ENCODE results near the gene MARK4.

The MARK4 gene

GRCh38 chr19:45342911-45343310, 91.8 kb downstream of the MARK4 start:
- no peak overlapping the region for H3K27ac ChIP-seq
- no peaks in the 10 kb centered on the region for H3K9me3 ChIP-seq (replicated peaks in 1 of 11)
- no peak overlapping the region for H3K4me2 ChIP-seq
- H3K4me3 ChIP-seq: no peak overlapping the region
- peaks cover 4 to 17% (median 8%) of the 10 kb centered on the region in 10 experiments; a peak in 15 of 20 replicates for H3K4me1 ChIP-seq
- no peak overlapping the region for H3K9ac ChIP-seq
- peaks cover 0 to 5% (median 0%) of the 10 kb centered on the region in 11 experiments; a peak in 2 of 22 replicates for H4K20me1 ChIP-seq
- peaks cover 14 to 32% (median 23%) of the 10 kb centered on the region in 11 experiments for H3K27me3 ChIP-seq
- TF ChIP-seq Cebpa-rat (IDR thresholded peaks at IDR 0.05): no peak
- no peaks in the 10 kb centered on the region for H3K36me3 ChIP-seq

GRCh38 chr19:45344621-45345505, 93.8 kb downstream of the MARK4 start:
- Histone ChIP-seq H3K4me1 (peaks cover 4 to 9% (median 8%) of the 10 kb centered on the region in 10 experiments; a peak in 15 of 20 replicates), H3K27ac (no peak overlapping the region), H4K20me1 (peaks cover 0 to 15% (median 0%) of the 10 kb centered on the region in 11 experiments; a peak in 2 of 22 replicates), H3K4me2 (no peak overlapping the region), H3K9ac (no peak overlapping the region), H3K9me3 (replicated peaks in 1 of 11) (no peaks in the 10 kb centered on the region), H3K36me3 (peaks cover 0 to 7% (median 0%) of the 10 kb centered on the region in 11 experiments; a peak in 2 of 22 replicates), H3K27me3 (peaks cover 14 to 30% (median 23%) of the 10 kb centered on the region in 11 experiments), H3K4me3 (no peak overlapping the region)
- TF ChIP-seq Cebpa-rat (IDR thresholded peaks at IDR 0.05): no peak

- Histone ChIP-seq H3K4me1 (peaks cover 2 to 6% (median 4%) of the 10 kb centered on the region in 10 experiments; a peak in 15 of 20 replicates), H3K36me3 (peaks cover 0 to 13% (median 3%) of the 10 kb centered on the region in 11 experiments; a peak in 6 of 22 replicates), H3K4me3 (no peak overlapping the region), H3K27ac (no peak overlapping the region), H3K9ac (no peak overlapping the region), H3K4me2 (no peak overlapping the region), H3K9me3 (replicated peaks in 1 of 11) (no peaks in the 10 kb centered on the region), H3K27me3 (peaks cover 9 to 24% (median 17%) of the 10 kb centered on the region in 11 experiments), H4K20me1 (peaks cover 0 to 15% (median 0%) of the 10 kb centered on the region in 11 experiments; a peak in 2 of 22 replicates)
- no peak for TF ChIP-seq Cebpa-rat (IDR thresholded peaks at IDR 0.05)
Measured at GRCh38 chr19:45345506-45345860, 94.4 kb downstream of the MARK4 start.

DNA sequence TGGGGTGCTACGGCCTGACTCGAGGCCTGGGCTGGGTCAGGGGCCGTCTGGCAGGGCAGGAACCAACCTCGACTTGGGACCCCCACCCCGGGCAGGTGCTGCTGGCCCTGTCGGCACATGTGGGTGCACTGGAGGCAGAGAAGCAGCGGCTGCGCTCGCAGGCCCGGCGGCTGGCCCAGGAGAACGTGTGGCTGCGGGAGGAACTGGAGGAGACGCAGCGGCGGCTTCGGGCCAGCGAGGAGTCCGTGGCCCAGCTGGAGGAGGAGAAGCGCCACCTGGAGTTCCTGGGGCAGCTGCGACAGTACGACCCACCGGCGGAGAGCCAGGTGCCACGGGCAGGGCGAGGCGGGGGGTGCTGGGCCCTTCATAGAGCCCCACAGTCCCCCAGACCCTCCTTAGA, 95.4 kb downstream of the MARK4 start:
- H3K27ac ChIP-seq: no peak overlapping the region
- no peaks in the 10 kb centered on the region for H3K9me3 ChIP-seq (replicated peaks in 1 of 11)
- H3K36me3 ChIP-seq: peaks cover 0 to 23% (median 9%) of the 10 kb centered on the region in 11 experiments; a peak in 19 of 22 replicates
- peaks cover 0 to 21% (median 0%) of the 10 kb centered on the region in 11 experiments; a peak in 2 of 22 replicates for H4K20me1 ChIP-seq
- H3K4me3 ChIP-seq: no peak overlapping the region
- H3K4me1 ChIP-seq: no peaks in the 10 kb centered on the region
- peaks cover 0 to 15% (median 7%) of the 10 kb centered on the region in 11 experiments; a peak in 10 of 22 replicates for H3K27me3 ChIP-seq
- no peak for TF ChIP-seq Cebpa-rat (IDR thresholded peaks at IDR 0.05)
- no peak overlapping the region for H3K4me2 ChIP-seq
- no peak overlapping the region for H3K9ac ChIP-seq

GRCh38 chr19:45347570-45348366, 96.7 kb downstream of the MARK4 start:
- Histone ChIP-seq H3K9ac (no peak overlapping the region), H3K36me3 (peaks cover 10 to 36% (median 20%) of the 10 kb centered on the region in 11 experiments)

DNA sequence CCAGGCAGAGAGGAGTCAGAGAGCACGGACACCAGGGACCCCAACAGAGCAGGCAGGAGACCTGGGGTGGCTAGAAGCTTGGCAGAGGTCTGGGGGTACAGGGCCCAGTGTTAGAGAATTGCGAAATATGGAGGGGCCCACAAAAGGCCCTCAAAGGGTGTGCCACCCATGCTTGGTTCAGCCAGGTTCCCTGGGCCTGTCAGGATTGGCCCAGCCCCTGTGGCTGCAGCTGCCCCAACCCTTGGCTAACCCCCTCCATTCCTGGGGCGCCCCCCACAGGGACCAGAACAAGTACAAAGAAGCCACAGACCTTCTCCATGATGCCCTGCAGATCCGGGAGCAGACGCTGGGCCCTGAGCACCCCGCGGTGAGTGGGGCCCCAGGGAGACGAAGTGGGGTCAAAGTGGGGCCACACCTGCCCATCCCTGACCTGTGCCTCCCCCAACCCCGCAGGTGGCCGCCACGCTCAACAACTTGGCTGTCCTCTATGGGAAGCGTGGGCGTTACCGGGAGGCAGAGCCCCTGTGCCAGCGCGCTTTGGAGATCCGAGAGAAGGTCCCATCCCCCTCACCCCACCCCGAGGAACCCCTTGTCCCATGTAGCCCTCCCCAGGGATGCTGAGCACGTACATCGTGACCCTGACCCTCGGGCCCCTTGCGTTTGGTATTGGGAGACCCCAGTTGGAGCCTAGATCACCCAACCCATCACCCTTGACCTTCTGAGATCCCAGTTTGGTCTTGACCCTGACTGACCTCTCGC, 97.5 kb downstream of the MARK4 start:
- Histone ChIP-seq H3K4me3 (no peak overlapping the region), H4K20me1 (peaks cover 0 to 37% (median 0%) of the 10 kb centered on the region in 11 experiments; a peak in 4 of 22 replicates), H3K9ac (no peak overlapping the region), H3K36me3 (peaks cover 18 to 44% (median 28%) of the 10 kb centered on the region in 11 experiments), H3K27me3 (peaks cover 0 to 11% (median 6%) of the 10 kb centered on the region in 11 experiments; a peak in 8 of 22 replicates), H3K9me3 (replicated peaks in 1 of 11) (no peaks in the 10 kb centered on the region), H3K4me1 (no peaks in the 10 kb centered on the region), H3K4me2 (no peak overlapping the region), H3K27ac (no peak overlapping the region)
- peak in 4 of 11 experiments; percentile 17 to 55 (median 27); a peak in 2 of 22 replicates for TF ChIP-seq Cebpa-rat (IDR thresholded peaks at IDR 0.05)

More at GRCh38 chr19:45347570-45348366, 96.7 kb downstream of the MARK4 start:
- peaks cover 0 to 32% (median 0%) of the 10 kb centered on the region in 11 experiments; a peak in 3 of 22 replicates for H4K20me1 ChIP-seq
- no peak overlapping the region for H3K27ac ChIP-seq
- H3K27me3 ChIP-seq: peaks cover 0 to 11% (median 6%) of the 10 kb centered on the region in 11 experiments; a peak in 8 of 22 replicates
- H3K4me3 ChIP-seq: no peak overlapping the region
- no peaks in the 10 kb centered on the region for H3K9me3 ChIP-seq (replicated peaks in 1 of 11)
- no peak for TF ChIP-seq Cebpa-rat (IDR thresholded peaks at IDR 0.05)
- no peaks in the 10 kb centered on the region for H3K4me1 ChIP-seq
- H3K4me2 ChIP-seq: no peak overlapping the region

DNA sequence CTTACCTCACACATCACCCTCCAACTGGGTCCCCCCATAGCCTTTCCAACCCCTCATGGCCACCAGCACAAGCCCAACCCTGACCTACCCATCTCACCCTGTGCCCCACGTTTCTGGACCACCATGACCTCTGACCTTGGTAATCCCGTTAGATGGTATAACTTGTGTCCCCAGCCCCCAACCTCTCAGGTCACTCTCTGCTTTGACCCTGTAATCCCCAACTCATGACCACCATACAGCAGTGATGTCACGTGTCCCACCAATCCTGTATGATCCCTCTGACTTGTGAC, 98.0 kb downstream of the MARK4 start:
- Histone ChIP-seq H3K4me2 (no peak overlapping the region), H3K4me1 (no peaks in the 10 kb centered on the region), H3K4me3 (no peak overlapping the region), H3K27me3 (peaks cover 0 to 11% (median 6%) of the 10 kb centered on the region in 11 experiments; a peak in 8 of 22 replicates), H3K9ac (no peak overlapping the region), H4K20me1 (peaks cover 0 to 42% (median 0%) of the 10 kb centered on the region in 11 experiments; a peak in 4 of 22 replicates), H3K27ac (no peak overlapping the region), H3K9me3 (replicated peaks in 1 of 11) (no peaks in the 10 kb centered on the region), H3K36me3 (peaks cover 23 to 49% (median 33%) of the 10 kb centered on the region in 11 experiments)
- TF ChIP-seq Cebpa-rat (IDR thresholded peaks at IDR 0.05): no peak

- no peak overlapping the region for H3K4me2 ChIP-seq
- no peaks in the 10 kb centered on the region for H3K4me1 ChIP-seq
- no peak overlapping the region for H3K4me3 ChIP-seq
- no peak for TF ChIP-seq Cebpa-rat (IDR thresholded peaks at IDR 0.05)
- H3K27me3 ChIP-seq: peaks cover 0 to 11% (median 6%) of the 10 kb centered on the region in 11 experiments; a peak in 8 of 22 replicates
- no peak overlapping the region for H3K27ac ChIP-seq
- H4K20me1 ChIP-seq: peaks cover 0 to 46% (median 0%) of the 10 kb centered on the region in 11 experiments; a peak in 4 of 22 replicates
- no peak overlapping the region for H3K9ac ChIP-seq
- H3K36me3 ChIP-seq: peaks cover 28 to 53% (median 37%) of the 10 kb centered on the region in 11 experiments
- no peaks in the 10 kb centered on the region for H3K9me3 ChIP-seq (replicated peaks in 1 of 11)
Measured at GRCh38 chr19:45349430-45349941, 98.4 kb downstream of the MARK4 start.

All from BLaER1 treated with 17β-estradiol and CSF1 and Interleukin-3, amounts not matched to agents 10 nM and 100 nM (cell line).